BLaER1 treated with 17β-estradiol and CSF1 and Interleukin-3, amounts not matched to agents 10 nM and 100 nM (cell line): ENCODE measurements around the gene RASAL1.
"Not testable (repeated sequence)": the region's sequence is repeated elsewhere in the genome, so short reads cannot be mapped to it uniquely, and the experiment has no call there.

Experiments used
- H3K27ac ChIP-seq, 11 experiments: shearing (Covaris generic); formaldehyde crosslinking; 2 replicates each; pipeline ENCODE4 v1.8.1; 2022
- H3K27me3 ChIP-seq, 11 experiments: shearing (Covaris generic); formaldehyde crosslinking; 2 replicates each; pipeline ENCODE4 v1.8.1; 2022
- H3K36me3 ChIP-seq, 11 experiments: shearing (Covaris generic); formaldehyde crosslinking; 2 replicates each; pipeline ENCODE4 v1.8.1; 2022
- H3K4me1 ChIP-seq, 10 experiments: shearing (Covaris generic); formaldehyde crosslinking; 2 replicates each; pipeline ENCODE4 v1.8.1; 2022
- H3K4me2 ChIP-seq, 11 experiments: shearing (Covaris generic); formaldehyde crosslinking; 2 replicates each; pipeline ENCODE4 v1.8.1; 2022
- H3K4me3 ChIP-seq, 10 experiments: shearing (Covaris generic); formaldehyde crosslinking; 2 replicates each; pipeline ENCODE4 v1.8.1; 2022
- H3K9ac ChIP-seq, 11 experiments: shearing (Covaris generic); formaldehyde crosslinking; 2 replicates each; pipeline ENCODE4 v1.8.1; 2022
- H3K9me3 ChIP-seq, 11 experiments: shearing (Covaris generic); formaldehyde crosslinking; replicated peaks in 1 of 11; 2 replicates each; pipeline ENCODE4 v1.8.1; 2022
- H4K20me1 ChIP-seq, 11 experiments: shearing (Covaris generic); formaldehyde crosslinking; 2 replicates each; pipeline ENCODE4 v1.8.1; 2022
- Cebpa-rat ChIP-seq, 11 experiments: shearing (Covaris generic); IDR thresholded peaks; 2 replicates each; pipeline ENCODE4 v1.8.1; 2022

Gene RASAL1

GRCh38 chr12:113128802-113129663 lies 6.5 kb downstream of the RASAL1 start:
- Histone ChIP-seq H3K27me3 (no peaks in the 10 kb centered on the region), H3K27ac (peak overlapping the region in 1 of 11 experiments; percentile 37; a peak in 1 of 22 replicates), H3K4me1 (peaks cover 13 to 69% (median 57%) of the 10 kb centered on the region in 10 experiments), H3K9me3 (peaks cover 0 to 5% (median 0%) of the 10 kb centered on the region in 11 experiments; a peak in 2 of 22 replicates), H3K4me3 (no peak overlapping the region), H3K36me3 (peaks cover 0 to 25% (median 4%) of the 10 kb centered on the region in 11 experiments; a peak in 11 of 22 replicates), H4K20me1 (peaks cover 0 to 35% (median 0%) of the 10 kb centered on the region in 11 experiments; a peak in 5 of 22 replicates), H3K4me2 (peak overlapping the region in 7 of 11 experiments; percentile 76 to 97 (median 88); a peak in 14 of 22 replicates), H3K9ac (no peak overlapping the region)
- TF ChIP-seq Cebpa-rat (IDR thresholded peaks at IDR 0.05): no peak

DNA sequence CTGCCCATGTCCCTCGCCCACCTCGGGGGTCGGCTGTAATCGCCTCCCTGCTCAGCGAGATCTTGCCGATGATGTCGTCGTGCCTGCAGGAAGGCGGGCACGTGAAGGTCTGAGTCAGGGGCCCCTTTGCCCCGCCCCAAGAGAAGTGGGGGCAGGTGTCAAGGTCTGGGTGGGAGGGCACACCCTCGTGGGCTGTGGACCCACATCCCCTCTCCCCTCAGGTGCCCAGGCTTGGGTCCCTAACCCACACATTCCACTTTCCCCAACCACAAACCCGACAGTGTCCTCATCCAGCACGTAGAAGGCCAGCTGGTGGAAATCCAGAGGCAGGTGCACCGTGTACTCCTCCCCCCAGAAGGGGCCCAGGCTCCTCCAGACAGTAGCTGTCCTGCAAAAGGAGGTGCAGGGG lies 7.8 kb downstream of the RASAL1 start:
- no peaks in the 10 kb centered on the region for H3K27me3 ChIP-seq
- H3K9me3 ChIP-seq: peaks cover 6 to 18% (median 10%) of the 10 kb centered on the region in 11 experiments; a peak in 18 of 22 replicates
- peaks cover 0 to 23% (median 0%) of the 10 kb centered on the region in 11 experiments; a peak in 5 of 22 replicates for H4K20me1 ChIP-seq
- no peak for TF ChIP-seq Cebpa-rat (IDR thresholded peaks at IDR 0.05)
- H3K4me3 ChIP-seq: no peak overlapping the region
- H3K36me3 ChIP-seq: peaks cover 0 to 35% (median 14%) of the 10 kb centered on the region in 11 experiments; a peak in 12 of 22 replicates
- no peak overlapping the region for H3K9ac ChIP-seq
- H3K4me1 ChIP-seq: peaks cover 11 to 57% (median 45%) of the 10 kb centered on the region in 10 experiments
- peak overlapping the region in 5 of 11 experiments; percentile 41 to 97 (median 88); a peak in 9 of 22 replicates for H3K4me2 ChIP-seq
- H3K27ac ChIP-seq: no peak overlapping the region

- TF ChIP-seq Cebpa-rat (IDR thresholded peaks at IDR 0.05): no peak
- no peaks in the 10 kb centered on the region for H3K27me3 ChIP-seq
- no peak overlapping the region; a peak in 1 of 22 replicates for H3K4me2 ChIP-seq
- H3K9me3 ChIP-seq: peaks cover 6 to 19% (median 11%) of the 10 kb centered on the region in 11 experiments; a peak in 19 of 22 replicates
- H3K9ac ChIP-seq: no peak overlapping the region
- no peak overlapping the region for H3K27ac ChIP-seq
- H4K20me1 ChIP-seq: peaks cover 0 to 9% (median 0%) of the 10 kb centered on the region in 11 experiments; a peak in 3 of 22 replicates
- H3K4me3 ChIP-seq: no peak overlapping the region
- peaks cover 0 to 66% (median 14%) of the 10 kb centered on the region in 11 experiments; a peak in 12 of 22 replicates for H3K36me3 ChIP-seq
- H3K4me1 ChIP-seq: peaks cover 0 to 15% (median 5%) of the 10 kb centered on the region in 10 experiments; a peak in 10 of 20 replicates
These were observed 14.7 kb downstream of the RASAL1 start for GRCh38 chr12:113120670-113121370.

DNA sequence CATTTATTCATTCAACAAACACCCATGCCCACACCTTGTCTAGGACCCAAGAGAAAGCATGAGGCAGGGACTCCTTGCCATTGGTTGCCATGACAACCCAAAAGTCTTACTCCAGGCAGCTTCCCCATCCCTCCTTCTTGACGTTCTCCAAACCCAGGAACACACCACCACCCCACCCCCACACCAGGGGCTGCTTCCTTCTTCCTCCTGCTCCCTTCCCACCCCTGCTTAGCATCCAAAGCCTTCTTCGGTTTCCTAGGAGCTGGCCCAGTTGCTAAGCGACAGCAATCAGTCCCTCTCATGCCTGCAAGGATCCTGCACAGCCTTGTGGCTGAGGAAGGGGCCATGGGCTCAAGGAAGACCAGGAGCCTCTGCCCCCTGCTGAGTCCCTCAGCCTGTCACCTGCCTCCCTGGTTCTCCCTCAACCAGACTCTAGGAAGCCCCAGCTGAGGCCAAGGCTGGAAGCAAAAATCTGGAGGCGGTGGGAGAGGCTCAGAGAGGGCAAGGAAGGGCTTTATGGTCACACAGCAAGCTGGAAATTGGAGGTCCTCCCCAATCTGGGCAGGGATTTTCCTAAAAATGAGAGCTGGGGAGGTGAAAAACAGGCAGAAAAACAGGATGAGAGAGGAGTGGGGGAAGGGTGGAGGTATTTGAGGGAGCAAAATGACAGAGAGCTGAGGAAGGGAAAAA lies 15.4 kb downstream of the RASAL1 start:
- Histone ChIP-seq H3K4me1 (peaks cover 0 to 15% (median 5%) of the 10 kb centered on the region in 10 experiments; a peak in 10 of 20 replicates), H3K27me3 (no peaks in the 10 kb centered on the region)
- no peak for TF ChIP-seq Cebpa-rat (IDR thresholded peaks at IDR 0.05)

GRCh38 chr12:113118142-113118541 lies 17.4 kb downstream of the RASAL1 start:
- H3K9ac ChIP-seq: no peak overlapping the region

More for the DNA sequence above, 15.4 kb downstream of the RASAL1 start:
- no peak overlapping the region for H3K4me3 ChIP-seq
- peaks cover 0 to 9% (median 0%) of the 10 kb centered on the region in 11 experiments; a peak in 3 of 22 replicates for H4K20me1 ChIP-seq
- no peak overlapping the region for H3K27ac ChIP-seq
- H3K4me2 ChIP-seq: peak overlapping the region in 1 of 11 experiments; percentile 12; a peak in 1 of 22 replicates
- H3K9me3 ChIP-seq: peaks cover 6 to 19% (median 11%) of the 10 kb centered on the region in 11 experiments; a peak in 19 of 22 replicates
- peaks cover 0 to 68% (median 14%) of the 10 kb centered on the region in 11 experiments; a peak in 12 of 22 replicates for H3K36me3 ChIP-seq
- H3K9ac ChIP-seq: no peak overlapping the region

DNA sequence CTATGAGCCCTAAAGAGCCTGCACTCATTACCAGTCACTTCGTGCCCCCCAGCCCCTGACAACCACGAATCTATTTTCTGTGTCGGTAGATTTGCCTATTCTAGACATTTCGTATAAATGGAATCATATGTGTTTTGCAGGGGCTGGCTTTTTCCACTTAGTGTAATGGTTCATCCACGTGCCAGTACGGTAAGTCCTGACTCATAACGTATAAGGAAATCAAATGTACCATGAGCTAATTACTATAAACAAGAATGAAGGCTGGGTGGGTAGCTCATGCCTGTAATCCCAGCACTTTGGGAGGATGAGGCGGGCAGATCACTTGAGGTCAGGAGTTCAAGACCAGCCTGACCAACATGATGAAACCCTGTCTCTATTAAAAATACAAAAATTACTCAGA lies 17.9 kb downstream of the RASAL1 start:
- H3K27me3 ChIP-seq, H3K9me3 ChIP-seq, H3K4me2 ChIP-seq, H3K9ac ChIP-seq, H3K4me3 ChIP-seq, H4K20me1 ChIP-seq, H3K27ac ChIP-seq: not testable (repeated sequence)
- Histone ChIP-seq H3K4me1 (peaks cover 0 to 15% (median 5%) of the 10 kb centered on the region in 10 experiments; a peak in 10 of 20 replicates), H3K36me3 (peaks cover 0 to 64% (median 4%) of the 10 kb centered on the region in 11 experiments; a peak in 9 of 22 replicates)

More at GRCh38 chr12:113118142-113118541, 17.4 kb downstream of the RASAL1 start:
- no peak for TF ChIP-seq Cebpa-rat (IDR thresholded peaks at IDR 0.05)
- Histone ChIP-seq H3K4me3 (no peak overlapping the region), H3K27me3 (no peaks in the 10 kb centered on the region), H4K20me1 (peaks cover 0 to 9% (median 0%) of the 10 kb centered on the region in 11 experiments; a peak in 3 of 22 replicates), H3K9me3 (peaks cover 2 to 7% (median 3%) of the 10 kb centered on the region in 11 experiments; a peak in 17 of 22 replicates), H3K27ac (no peak overlapping the region), H3K36me3 (peaks cover 0 to 60% (median 5%) of the 10 kb centered on the region in 11 experiments; a peak in 10 of 22 replicates), H3K4me2 (no peak overlapping the region), H3K4me1 (peaks cover 0 to 15% (median 5%) of the 10 kb centered on the region in 10 experiments; a peak in 10 of 20 replicates)

GRCh38 chr12:113116875-113117274 lies 18.7 kb downstream of the RASAL1 start:
- Histone ChIP-seq H3K36me3 (peaks cover 0 to 72% (median 4%) of the 10 kb centered on the region in 11 experiments; a peak in 9 of 22 replicates), H3K4me3 (no peak overlapping the region), H3K27me3 (no peaks in the 10 kb centered on the region), H3K9me3 (no peaks in the 10 kb centered on the region), H3K4me2 (no peak overlapping the region), H3K4me1 (peaks cover 0 to 7% (median under 1%) of the 10 kb centered on the region in 10 experiments; a peak in 9 of 20 replicates), H3K9ac (no peak overlapping the region), H3K27ac (no peak overlapping the region), H4K20me1 (peaks cover 0 to 9% (median 0%) of the 10 kb centered on the region in 11 experiments; a peak in 3 of 22 replicates)
- no peak for TF ChIP-seq Cebpa-rat (IDR thresholded peaks at IDR 0.05)
